Testis (tissue), 3 donors: ENCODE measurements around the gene PDHA1. TPM values are rescaled to one million over a fixed set of nuclear protein-coding genes. Genes with fewer than 3 reads are reported as not detected.

Experiments
- DNase-seq: peaks from one replicate; pipeline ENCODE4 v3.0.0-alpha.2; 2019
- H3K27ac ChIP-seq, 2 donors: fragments of 200-600 bp; sonication (generic); one replicate each; pipeline ENCODE4 v1.5.1; 2019
- H3K27me3 ChIP-seq: fragments of 200-600 bp; sonication (generic); one replicate; pipeline ENCODE4 v1.5.1; 2019
- H3K36me3 ChIP-seq: fragments of 200-600 bp; sonication (generic); one replicate; pipeline ENCODE4 v1.5.1; 2017; ENCODE audit warnings: low read depth; ENCODE audit errors: missing control alignments
- H3K4me1 ChIP-seq: fragments of 200-600 bp; sonication (generic); one replicate; pipeline ENCODE4 v1.5.1; 2019
- H3K4me3 ChIP-seq, 2 donors: fragments of 200-600 bp; sonication (generic); one replicate each; pipeline ENCODE4 v1.5.1; 2017 to 2019
- H3K9me3 ChIP-seq: fragments of 200-600 bp; sonication (generic); one replicate; pipeline ENCODE4 v1.5.1; 2017
- POLR2A ChIP-seq: fragments of 450-650 bp; IDR thresholded peaks from one replicate; pipeline ENCODE4 v1.6.1; 2017; ENCODE audit warnings: antibody characterized with exemption, mild to moderate bottlenecking, moderate library complexity
- WGBS, 2 donors: methylation state at CpG; one replicate each; pipeline ENCODE4 v1.1.5; 2018; 5-methylcytosine and 5-hydroxymethylcytosine counted together
- intact Hi-C: fragments of 100-400 bp; cut with DNase I; formaldehyde crosslinking; loops from one replicate; pipeline ENCODE4 v1.15.1; 2023; ENCODE audit warnings: low total_unique reads
- polyA plus RNA-seq: library from polyadenylated mRNA; stranded (reverse); fragments of 350-450 nt; fragmentation: Illumina TruSeq; extraction: RNeasy Lipid Tissue Mini Kit (QIAGEN cat#74804); gene quantifications from one replicate; pipeline ENCODE4 v1.2.3, GENCODE V29; 2014; ENCODE audit warnings: low read depth, low replicate concordance; ENCODE audit not compliant: insufficient read depth
- total RNA-seq, 2 donors: library from RNA; depleted of rRNA; stranded (reverse); fragments of >200 nt; gene quantifications; one replicate each; pipeline ENCODE4 v1.2.3, GENCODE V29; 2016
- TF ChIP-seq, protein P1 (sequence below), 3 experiments: fragments of 450-650 bp in 2 of 3; fragments of 200-600 bp in 1 of 3; sonication (generic) in 1 of 3; IDR thresholded peaks; one replicate each; pipeline ENCODE4 v1.5.1; 2016 to 2019; ENCODE audit warnings: antibody characterized with exemption in 3 of 3, mild to moderate bottlenecking in 2 of 3, moderate library complexity in 1 of 3

PDHA1 gene
- total and polyA plus RNA-seq, 3 donors from 2014 or later: 45.4 to 76.9 (median 69.2) TPM

DNA sequence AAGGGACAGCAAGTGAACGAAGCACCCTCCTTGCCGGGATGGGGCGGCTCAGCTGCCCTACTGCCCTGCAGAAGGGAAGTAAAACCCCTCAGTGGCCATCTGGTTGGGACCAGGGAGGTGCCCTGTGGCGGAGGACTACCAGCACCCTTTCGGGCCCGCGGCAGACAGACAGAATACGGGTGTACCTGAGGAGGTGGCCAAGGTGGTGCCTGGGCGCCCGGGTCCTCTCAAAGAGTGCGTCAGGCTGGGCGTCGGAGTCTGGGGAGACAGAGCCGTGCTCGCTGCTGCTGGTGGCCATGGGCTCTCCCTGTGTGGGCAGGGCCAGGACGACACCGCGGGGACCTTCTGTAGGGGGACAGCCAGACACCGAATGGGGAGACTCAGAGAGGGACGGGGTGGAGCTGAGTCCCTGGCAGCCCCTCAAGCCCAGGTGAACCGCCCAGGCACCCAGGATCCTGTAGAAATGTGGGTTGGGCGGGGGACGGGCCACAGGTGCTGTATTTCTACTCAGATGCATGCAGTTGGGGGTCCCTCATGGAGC, 29.7 kb downstream of the PDHA1 start:
- H3K9me3 ChIP-seq: no peaks in the 10 kb centered on the region
- no peak overlapping the region for H3K4me3 ChIP-seq
- WGBS, 2 donors: 32 to 62% methylated on average over 9 to 12 of the region's 23 CpGs
- no peaks in the 10 kb centered on the region for H3K36me3 ChIP-seq
- DNase-seq: no peak
- no peaks in the 10 kb centered on the region for H3K4me1 ChIP-seq
- TF ChIP-seq, protein P1, sequence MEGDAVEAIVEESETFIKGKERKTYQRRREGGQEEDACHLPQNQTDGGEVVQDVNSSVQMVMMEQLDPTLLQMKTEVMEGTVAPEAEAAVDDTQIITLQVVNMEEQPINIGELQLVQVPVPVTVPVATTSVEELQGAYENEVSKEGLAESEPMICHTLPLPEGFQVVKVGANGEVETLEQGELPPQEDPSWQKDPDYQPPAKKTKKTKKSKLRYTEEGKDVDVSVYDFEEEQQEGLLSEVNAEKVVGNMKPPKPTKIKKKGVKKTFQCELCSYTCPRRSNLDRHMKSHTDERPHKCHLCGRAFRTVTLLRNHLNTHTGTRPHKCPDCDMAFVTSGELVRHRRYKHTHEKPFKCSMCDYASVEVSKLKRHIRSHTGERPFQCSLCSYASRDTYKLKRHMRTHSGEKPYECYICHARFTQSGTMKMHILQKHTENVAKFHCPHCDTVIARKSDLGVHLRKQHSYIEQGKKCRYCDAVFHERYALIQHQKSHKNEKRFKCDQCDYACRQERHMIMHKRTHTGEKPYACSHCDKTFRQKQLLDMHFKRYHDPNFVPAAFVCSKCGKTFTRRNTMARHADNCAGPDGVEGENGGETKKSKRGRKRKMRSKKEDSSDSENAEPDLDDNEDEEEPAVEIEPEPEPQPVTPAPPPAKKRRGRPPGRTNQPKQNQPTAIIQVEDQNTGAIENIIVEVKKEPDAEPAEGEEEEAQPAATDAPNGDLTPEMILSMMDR (IDR thresholded peaks at IDR 0.05): no peak
- no peak for TF ChIP-seq POLR2A
- intact Hi-C loops: no loop called here
- H3K27me3 ChIP-seq: no peaks in the 10 kb centered on the region
- no peak overlapping the region for H3K27ac ChIP-seq

DNA sequence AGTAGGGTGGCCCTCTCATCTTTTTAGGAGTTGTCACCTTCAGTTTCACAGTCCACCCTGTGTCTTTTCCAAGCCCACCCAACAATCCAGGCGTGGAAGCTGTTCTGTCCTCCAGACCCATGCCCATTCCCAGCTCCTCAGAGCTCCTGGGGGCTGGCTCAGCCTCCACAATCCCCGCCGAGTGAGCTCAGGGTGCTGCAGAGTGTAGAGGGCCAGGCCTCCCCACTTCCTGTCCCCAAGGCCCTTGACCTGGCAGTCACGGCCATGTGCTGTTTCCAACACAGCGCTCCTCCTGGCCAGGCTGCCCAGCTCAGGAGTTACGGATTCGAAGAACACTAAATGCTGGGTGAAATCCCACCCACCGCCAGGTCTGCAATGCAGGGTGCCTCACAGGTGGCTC, 31.8 kb downstream of the PDHA1 start:
- H3K27ac ChIP-seq: no peak overlapping the region
- WGBS, 2 donors: 90% methylated on average over 4 of the region's 8 CpGs; no CpG with 5 or more reads in 1 of the 2 donors
- no peaks in the 10 kb centered on the region for H3K36me3 ChIP-seq
- H3K9me3 ChIP-seq: no peaks in the 10 kb centered on the region
- DNase-seq: no peak
- intact Hi-C loops: no loop called here
- no peaks in the 10 kb centered on the region for H3K27me3 ChIP-seq
- H3K4me3 ChIP-seq: no peak overlapping the region
- H3K4me1 ChIP-seq: no peaks in the 10 kb centered on the region
- TF ChIP-seq, protein P1 (IDR thresholded peaks at IDR 0.05): no peak
- TF ChIP-seq POLR2A: no peak

DNA sequence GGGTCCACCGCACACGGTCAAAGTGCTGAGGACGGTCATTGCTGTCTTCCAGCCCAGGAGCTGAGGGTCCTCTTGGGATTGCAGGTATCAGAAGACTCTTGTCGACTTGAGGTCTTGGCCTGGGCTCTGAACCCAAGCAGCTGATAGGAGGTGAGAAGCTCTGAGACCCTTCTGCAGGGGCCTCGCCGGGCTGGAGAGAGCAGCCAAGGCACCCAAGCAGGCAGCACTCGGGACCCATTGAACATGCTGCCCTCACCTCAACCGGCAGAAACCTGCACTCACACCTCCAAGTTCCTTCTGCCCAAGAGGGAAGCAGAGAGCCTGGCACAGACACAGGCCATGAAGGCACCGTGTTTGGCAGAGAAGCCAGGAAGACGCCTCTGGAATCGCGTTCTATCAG, 34.1 kb downstream of the PDHA1 start:
- WGBS, 2 donors: 87 to 100% methylated on average over 1 to 4 of the region's 12 CpGs
- intact Hi-C loops: no loop called here
- Histone ChIP-seq H3K27me3 (no peaks in the 10 kb centered on the region), H3K36me3 (no peaks in the 10 kb centered on the region), H3K27ac (no peak overlapping the region), H3K4me3 (no peak overlapping the region), H3K9me3 (no peaks in the 10 kb centered on the region), H3K4me1 (no peaks in the 10 kb centered on the region)
- TF ChIP-seq, protein P1 (IDR thresholded peaks at IDR 0.05): no peak
- no peak for TF ChIP-seq POLR2A
- no peak for DNase-seq

DNA sequence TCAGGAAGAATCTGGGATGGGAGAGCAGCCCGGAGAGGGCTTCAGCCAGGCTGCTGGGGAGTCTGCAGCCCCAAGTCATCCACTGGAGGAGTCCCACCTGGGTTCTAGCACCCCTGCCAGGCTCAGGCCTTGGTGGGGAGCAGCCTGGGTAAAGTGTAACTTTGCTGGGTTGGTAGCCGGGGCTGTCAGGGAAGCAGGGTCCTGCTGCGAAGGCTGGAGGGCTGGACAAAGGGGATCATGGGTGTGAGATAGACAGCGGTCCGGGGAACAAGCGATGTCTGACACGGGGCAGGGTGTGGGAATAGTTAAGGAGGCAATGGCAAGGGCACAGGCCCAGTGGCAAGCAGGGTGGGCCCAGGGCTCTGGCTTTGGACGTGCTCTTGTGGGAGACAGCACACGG, 37.6 kb downstream of the PDHA1 start:
- H3K9me3 ChIP-seq: no peaks in the 10 kb centered on the region
- TF ChIP-seq POLR2A: no peak
- TF ChIP-seq, protein P1 (IDR thresholded peaks at IDR 0.05): no peak
- no peak for DNase-seq
- no peak overlapping the region for H3K27ac ChIP-seq
- no peaks in the 10 kb centered on the region for H3K27me3 ChIP-seq
- H3K36me3 ChIP-seq: no peaks in the 10 kb centered on the region
- no peak overlapping the region for H3K4me3 ChIP-seq
- H3K4me1 ChIP-seq: no peaks in the 10 kb centered on the region
- intact Hi-C loops: no loop called here
- 95% methylated on average over 7 of the region's 9 CpGs for WGBS, 2 donors

DNA sequence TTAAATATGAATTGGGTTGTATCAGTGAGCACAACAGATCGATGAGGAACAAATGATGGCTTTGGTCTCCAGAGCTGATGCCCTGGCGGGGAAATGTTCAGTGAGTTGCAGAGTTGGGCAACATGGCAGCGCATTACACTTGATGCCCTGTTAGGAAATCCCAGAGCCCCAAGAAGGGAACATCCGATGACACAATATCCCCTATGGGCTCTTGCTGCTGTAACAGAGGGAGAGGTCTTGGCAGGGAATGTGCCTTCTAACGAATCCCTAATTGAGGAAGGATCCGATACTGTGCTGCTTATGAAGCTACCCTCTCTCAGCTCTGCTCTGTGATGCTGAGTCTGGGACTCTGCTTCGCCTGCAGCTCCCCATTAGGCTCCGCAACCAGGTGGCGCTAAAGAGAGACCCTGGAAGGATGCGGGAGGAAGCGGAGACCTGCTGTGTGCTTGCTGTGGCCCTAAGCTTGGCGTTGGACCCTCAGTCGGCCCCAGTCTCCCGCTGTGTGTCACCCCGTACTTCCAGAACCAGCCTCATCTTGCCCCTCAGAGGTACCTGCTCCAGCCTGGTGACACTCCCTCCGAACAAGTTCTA, 38.9 kb downstream of the PDHA1 start:
- TF ChIP-seq, protein P1 (IDR thresholded peaks at IDR 0.05): peak in 2 of 3 experiments; percentile 12 to 19
- no peak for TF ChIP-seq POLR2A
- Histone ChIP-seq H3K9me3 (no peaks in the 10 kb centered on the region), H3K27ac (no peak overlapping the region), H3K36me3 (no peaks in the 10 kb centered on the region), H3K27me3 (no peaks in the 10 kb centered on the region), H3K4me1 (no peaks in the 10 kb centered on the region), H3K4me3 (no peak overlapping the region)
- peak; percentile 57 for DNase-seq
- intact Hi-C loops: no loop called here
- 69 to 70% methylated on average over 7 to 16 of the region's 16 CpGs for WGBS, 2 donors
